ENCODE results near the gene ZFAND2B. TPM values are rescaled to one million over a fixed set of nuclear protein-coding genes. Genes with fewer than 3 reads are reported as not detected.

ZFAND2B gene
- total RNA-seq, 1 experiment from 2014 or later: 19.5 TPM

DNA sequence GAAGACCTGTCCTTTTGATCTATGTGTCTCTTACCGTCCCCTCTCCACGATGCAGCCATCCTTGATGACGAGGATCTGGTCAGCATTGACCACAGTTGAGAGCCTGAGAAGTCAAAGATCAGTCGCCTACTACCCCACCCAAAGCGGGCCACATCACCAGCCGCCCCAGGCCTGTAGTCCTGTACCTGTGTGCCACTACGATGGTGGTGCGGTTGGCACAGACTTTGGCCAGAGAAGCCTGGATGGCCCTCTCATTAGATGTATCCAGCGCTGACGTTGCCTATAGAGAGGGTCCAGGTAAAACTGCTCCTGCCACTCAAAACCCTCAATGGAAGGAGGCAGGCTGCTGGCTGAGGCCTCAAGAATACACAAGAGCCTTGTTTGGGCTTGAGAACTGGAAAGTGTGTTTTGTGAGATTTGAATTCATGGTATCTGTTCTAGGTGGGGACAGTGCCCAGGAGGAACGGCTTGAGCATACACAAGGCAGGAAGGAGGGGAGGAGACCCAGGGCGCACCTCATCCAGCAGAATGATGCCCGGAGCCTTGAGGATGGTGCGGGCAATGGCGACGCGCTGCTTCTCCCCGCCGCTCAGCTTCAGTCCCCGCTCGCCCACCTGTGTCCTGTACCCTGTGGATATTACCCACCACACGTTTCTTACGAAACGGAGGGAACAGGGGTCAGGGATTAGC is 3.8 kb downstream of the ZFAND2B start:
- no peak for DNase-seq (ENCODE audit: low spot score)
- Mint-ChIP-seq H3K36me3 (peaks cover 59% of the 10 kb centered on the region), H3K27ac (no peak overlapping the region), H3K4me3 (no peak overlapping the region), H3K9me3 (no peaks in the 10 kb centered on the region), H3K4me1 (peaks cover 6% of the 10 kb centered on the region), H3K27me3 (ENCODE audit: low read depth) (no peaks in the 10 kb centered on the region)
- TF ChIP-seq STAT6 (CRISPR knock-in tag; conservative IDR thresholded peaks at IDR 0.05; ENCODE audit: low read depth) (no peak), NR3C1 (CRISPR knock-in tag; conservative IDR thresholded peaks at IDR 0.05; ENCODE audit: low read depth) (no peak), ZNF671 (CRISPR knock-in tag; IDR thresholded peaks at IDR 0.05) (no peak), GTF2I (CRISPR knock-in tag; conservative IDR thresholded peaks at IDR 0.05) (no peak), ZNF396 (CRISPR knock-in tag; IDR thresholded peaks at IDR 0.05; ENCODE audit: borderline replicate concordance) (no peak), KAT7 (CRISPR knock-in tag; IDR thresholded peaks at IDR 0.05; ENCODE audit: borderline replicate concordance) (no peak), ELF4 (CRISPR knock-in tag; IDR thresholded peaks at IDR 0.05; ENCODE audit: low read depth) (no peak), PRRX2 (CRISPR knock-in tag; IDR thresholded peaks at IDR 0.05) (no peak), ATF6 (CRISPR knock-in tag; IDR thresholded peaks at IDR 0.05) (no peak), CTCF (IDR thresholded peaks at IDR 0.05) (no peak), NR1H2 (CRISPR knock-in tag; IDR thresholded peaks at IDR 0.05) (no peak), ZNF425 (CRISPR knock-in tag; conservative IDR thresholded peaks at IDR 0.05) (no peak), HMGA2 (CRISPR knock-in tag; IDR thresholded peaks at IDR 0.05) (no peak), RORB (CRISPR knock-in tag; IDR thresholded peaks at IDR 0.05) (no peak), JUN (CRISPR knock-in tag; IDR thresholded peaks at IDR 0.05) (no peak)
- TF ChIP-seq, protein P1, sequence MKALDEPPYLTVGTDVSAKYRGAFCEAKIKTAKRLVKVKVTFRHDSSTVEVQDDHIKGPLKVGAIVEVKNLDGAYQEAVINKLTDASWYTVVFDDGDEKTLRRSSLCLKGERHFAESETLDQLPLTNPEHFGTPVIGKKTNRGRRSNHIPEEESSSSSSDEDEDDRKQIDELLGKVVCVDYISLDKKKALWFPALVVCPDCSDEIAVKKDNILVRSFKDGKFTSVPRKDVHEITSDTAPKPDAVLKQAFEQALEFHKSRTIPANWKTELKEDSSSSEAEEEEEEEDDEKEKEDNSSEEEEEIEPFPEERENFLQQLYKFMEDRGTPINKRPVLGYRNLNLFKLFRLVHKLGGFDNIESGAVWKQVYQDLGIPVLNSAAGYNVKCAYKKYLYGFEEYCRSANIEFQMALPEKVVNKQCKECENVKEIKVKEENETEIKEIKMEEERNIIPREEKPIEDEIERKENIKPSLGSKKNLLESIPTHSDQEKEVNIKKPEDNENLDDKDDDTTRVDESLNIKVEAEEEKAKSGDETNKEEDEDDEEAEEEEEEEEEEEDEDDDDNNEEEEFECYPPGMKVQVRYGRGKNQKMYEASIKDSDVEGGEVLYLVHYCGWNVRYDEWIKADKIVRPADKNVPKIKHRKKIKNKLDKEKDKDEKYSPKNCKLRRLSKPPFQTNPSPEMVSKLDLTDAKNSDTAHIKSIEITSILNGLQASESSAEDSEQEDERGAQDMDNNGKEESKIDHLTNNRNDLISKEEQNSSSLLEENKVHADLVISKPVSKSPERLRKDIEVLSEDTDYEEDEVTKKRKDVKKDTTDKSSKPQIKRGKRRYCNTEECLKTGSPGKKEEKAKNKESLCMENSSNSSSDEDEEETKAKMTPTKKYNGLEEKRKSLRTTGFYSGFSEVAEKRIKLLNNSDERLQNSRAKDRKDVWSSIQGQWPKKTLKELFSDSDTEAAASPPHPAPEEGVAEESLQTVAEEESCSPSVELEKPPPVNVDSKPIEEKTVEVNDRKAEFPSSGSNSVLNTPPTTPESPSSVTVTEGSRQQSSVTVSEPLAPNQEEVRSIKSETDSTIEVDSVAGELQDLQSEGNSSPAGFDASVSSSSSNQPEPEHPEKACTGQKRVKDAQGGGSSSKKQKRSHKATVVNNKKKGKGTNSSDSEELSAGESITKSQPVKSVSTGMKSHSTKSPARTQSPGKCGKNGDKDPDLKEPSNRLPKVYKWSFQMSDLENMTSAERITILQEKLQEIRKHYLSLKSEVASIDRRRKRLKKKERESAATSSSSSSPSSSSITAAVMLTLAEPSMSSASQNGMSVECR (CRISPR knock-in tag; IDR thresholded peaks at IDR 0.05; ENCODE audit: borderline replicate concordance): no peak
- TF ChIP-seq, protein P2, sequence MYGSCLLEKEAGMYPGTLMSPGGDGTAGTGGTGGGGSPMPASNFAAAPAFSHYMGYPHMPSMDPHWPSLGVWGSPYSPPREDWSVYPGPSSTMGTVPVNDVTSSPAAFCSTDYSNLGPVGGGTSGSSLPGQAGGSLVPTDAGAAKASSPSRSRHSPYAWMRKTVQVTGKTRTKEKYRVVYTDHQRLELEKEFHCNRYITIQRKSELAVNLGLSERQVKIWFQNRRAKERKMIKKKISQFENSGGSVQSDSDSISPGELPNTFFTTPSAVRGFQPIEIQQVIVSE (CRISPR knock-in tag; IDR thresholded peaks at IDR 0.05; ENCODE audit: borderline replicate concordance): no peak
- ChIA-PET POLR2A (no interaction called here), CTCF (no interaction called here)
- ATAC-seq: no peak
